Erythroblast (primary cell): ENCODE results near the gene ANO10.

Source experiments
- GATA1 ChIP-seq: IDR thresholded peaks from 2 replicates; pipeline ENCODE4 v1.6.1; 2011; ENCODE audit warnings: low read depth, mild to moderate bottlenecking, control low read depth, low read length, moderate library complexity
- POLR2A ChIP-seq: IDR thresholded peaks from 2 replicates; pipeline ENCODE4 v1.6.1; 2011; ENCODE audit warnings: mild to moderate bottlenecking, low read length

GRCh38 chr3:43537225-43537624 is 84.6 kb downstream of the ANO10 start:
- TF ChIP-seq POLR2A (no peak), GATA1 (no peak)
